A549 (cell line): ENCODE data around the gene ZNF438. TPM values are rescaled to one million over a fixed set of nuclear protein-coding genes. Genes with fewer than 3 reads are reported as not detected.

ENCODE experiments used
- ATAC-seq, 2 experiments: fragments of 200-7000 bp in 1 of 2; fragments of >200 bp in 1 of 2; cut with Nextera tagmentation in 1 of 2; cut with Tn5 transposase in 1 of 2; 3 replicates each; pipeline versions ENCODE4 v1.8.0 to v1.9.1; 2018 to 2020; ENCODE audit warnings: mild to moderate bottlenecking in 1 of 2, moderate library complexity in 1 of 2
- CTCF ChIA-PET: fragments of 300-600 bp; sonication (Branson Sonifier 250); formaldehyde crosslinking; extraction: SDS; loops from one replicate; lab custom pipeline; 2021; ENCODE audit warnings: antibody characterized with exemption, inconsistent platforms; lab: Yijun Ruan, JAX
- POLR2A ChIA-PET: fragments of 350-600 bp; formaldehyde crosslinking; extraction: SDS; loops from one replicate; lab custom pipeline; 2021; ENCODE audit warnings: antibody characterized with exemption, inconsistent platforms; lab: Yijun Ruan, JAX
- DNase-seq, 2 experiments: peaks; one replicate each; pipeline versions ENCODE4 v3.0.0 to v3.0.0-alpha.2; 2011 to 2016; ENCODE audit warnings: low read depth in 1 of 2, low spot score in 1 of 2
- FAIRE-seq: peaks from 2 replicates; lab custom pipeline; 2011; peaks lifted over from hg19 to GRCh38; lab: Jason Lieb, UNC
- H3K27ac ChIP-seq, 2 experiments: fragments of >200 bp; sonication (Bioruptor Twin); formaldehyde crosslinking; 3 replicates each; pipeline ENCODE4 v1.5.1; 2016 to 2017
- H3K4me1 ChIP-seq: fragments of >200 bp; sonication (Bioruptor Twin); formaldehyde crosslinking; 3 replicates; pipeline ENCODE4 v1.6.1; 2016
- H3K4me2 ChIP-seq: fragments of >200 bp; sonication (Bioruptor Twin); formaldehyde crosslinking; 3 replicates; pipeline ENCODE4 v1.6.1; 2016
- H3K4me3 ChIP-seq: fragments of >200 bp; sonication (Bioruptor Twin); formaldehyde crosslinking; 3 replicates; pipeline ENCODE4 v1.5.1; 2016
- H3K9me3 ChIP-seq: fragments of >200 bp; sonication (Bioruptor Twin); formaldehyde crosslinking; 3 replicates; pipeline ENCODE4 v1.6.1; 2016
- CBX2 ChIP-seq: fragments of 200-600 bp; sonication (generic); IDR thresholded peaks from 2 replicates; pipeline ENCODE4 v1.6.1; 2016; ENCODE audit warnings: low read depth, mild to moderate bottlenecking, borderline replicate concordance
- CEBPB ChIP-seq, 2 experiments: fragments of >200 bp in 1 of 2; sonication (Bioruptor Twin) in 1 of 2; formaldehyde crosslinking in 1 of 2; IDR thresholded peaks; 2 replicates each; pipeline ENCODE4 v1.6.1; 2012 to 2016
- CHD2 ChIP-seq: fragments of 150-350 bp; IDR thresholded peaks from 2 replicates; pipeline ENCODE4 v1.6.1; 2014; ENCODE audit warnings: low read length; ENCODE audit not compliant: partially characterized antibody
- CHD4 ChIP-seq: fragments of 200-600 bp; sonication (generic); IDR thresholded peaks from 2 replicates; pipeline ENCODE4 v1.6.1; 2016; ENCODE audit warnings: antibody characterized with exemption, mild to moderate bottlenecking, borderline replicate concordance
- ESRRA ChIP-seq: fragments of 150-350 bp; IDR thresholded peaks from 2 replicates; pipeline ENCODE4 v1.6.1; 2014; ENCODE audit warnings: mild to moderate bottlenecking, low read length, borderline replicate concordance
- GATA3 ChIP-seq: IDR thresholded peaks from 2 replicates; pipeline ENCODE4 v1.6.1; 2012; ENCODE audit warnings: borderline replicate concordance
- HDAC2 ChIP-seq: fragments of 200-600 bp; sonication (generic); IDR thresholded peaks from 2 replicates; pipeline ENCODE4 v1.6.1; 2016
- HOXA7 ChIP-seq: fragments of 250-450 bp; sonication (Bioruptor Pico); IDR thresholded peaks from 2 replicates; pipeline ENCODE4 v1.5.0; 2020; ENCODE audit warnings: mild to moderate bottlenecking, moderate library complexity
- HOXB5 ChIP-seq: fragments of 250-450 bp; sonication (Bioruptor Pico); IDR thresholded peaks from 2 replicates; pipeline ENCODE4 v1.5.0; 2020; ENCODE audit warnings: mild to moderate bottlenecking, moderate library complexity
- JUN ChIP-seq, 2 experiments: fragments of >200 bp; sonication (Bioruptor Twin); formaldehyde crosslinking; IDR thresholded peaks; 2 replicates in 1 of 2; 3 replicates in 1 of 2; pipeline ENCODE4 v1.6.1; 2016 to 2017
- JUNB ChIP-seq: fragments of >200 bp; sonication (Bioruptor Twin); formaldehyde crosslinking; IDR thresholded peaks from 2 replicates; pipeline ENCODE4 v1.6.1; 2016
- MAFK ChIP-seq: fragments of 450-650 bp; IDR thresholded peaks from 2 replicates; pipeline ENCODE4 v1.6.1; 2014; ENCODE audit not compliant: partially characterized antibody
- MAZ ChIP-seq: fragments of 150-350 bp; IDR thresholded peaks from 2 replicates; pipeline ENCODE4 v1.6.1; 2014; ENCODE audit warnings: antibody characterized with exemption, low read depth, low read length, borderline replicate concordance
- NPAS2 ChIP-seq: fragments of 250-450 bp; sonication (Bioruptor Pico); IDR thresholded peaks from 2 replicates; pipeline ENCODE4 v1.8.0; 2022; ENCODE audit warnings: mild to moderate bottlenecking, moderate library complexity, borderline replicate concordance
- POLR2A ChIP-seq: IDR thresholded peaks from 2 replicates; pipeline ENCODE4 v1.6.1; 2012; ENCODE audit warnings: mild to moderate bottlenecking, low read length
- POLR2AphosphoS2 ChIP-seq: conservative IDR thresholded peaks from 2 replicates; pipeline ENCODE4 v1.6.1; 2012; ENCODE audit warnings: low read length, improper control_type of control experiment, inconsistent platforms
- RAD21 ChIP-seq, 2 experiments: fragments of >200 bp in 1 of 2; sonication (Bioruptor Twin) in 1 of 2; formaldehyde crosslinking in 1 of 2; IDR thresholded peaks in 1 of 2; conservative IDR thresholded peaks in 1 of 2; 2 replicates in 1 of 2; 3 replicates in 1 of 2; pipeline ENCODE4 v1.6.1; 2012 to 2018; ENCODE audit warnings: inconsistent platforms in 1 of 2
- RARB ChIP-seq: fragments of 250-450 bp; sonication (Bioruptor Pico); IDR thresholded peaks from 2 replicates; pipeline ENCODE4 v1.8.0; 2021; ENCODE audit warnings: mild to moderate bottlenecking, moderate library complexity
- RCOR1 ChIP-seq: fragments of 150-350 bp; IDR thresholded peaks from 2 replicates; pipeline ENCODE4 v1.6.1; 2014; ENCODE audit warnings: antibody characterized with exemption, low read length, low read depth
- ZC3H11A ChIP-seq: fragments of 450-650 bp; IDR thresholded peaks from 2 replicates; pipeline ENCODE4 v1.6.1; 2014; ENCODE audit warnings: antibody characterized with exemption, mild to moderate bottlenecking
- ZFP36 ChIP-seq: fragments of 450-650 bp; IDR thresholded peaks from 2 replicates; pipeline ENCODE4 v1.6.1; 2014; ENCODE audit warnings: borderline replicate concordance; ENCODE audit not compliant: partially characterized antibody
- ZNF302 ChIP-seq: fragments of 250-450 bp; sonication (Bioruptor Pico); IDR thresholded peaks from 2 replicates; pipeline ENCODE4 v1.9.0; 2021; ENCODE audit warnings: inconsistent platforms, mild to moderate bottlenecking, moderate library complexity
- ZSCAN20 ChIP-seq: fragments of 250-450 bp; sonication (Bioruptor Pico); IDR thresholded peaks from 2 replicates; pipeline ENCODE4 v1.8.0; 2022; ENCODE audit warnings: mild to moderate bottlenecking, moderate library complexity
- WGBS: methylation state at CpG from one replicate; pipeline ENCODE4 v1.1.6; 2017; ENCODE audit errors: missing lambda C conversion rate; 5-methylcytosine and 5-hydroxymethylcytosine counted together
- polyA plus RNA-seq, 4 experiments: library from polyadenylated mRNA; depleted of rRNA in 3 of 4; stranded (reverse); fragments of >200 nt; fragmentation: RNase III in 1 of 4; extraction: RNeasy Plus Mini Kit Qiagen cat#74134 plus additional on column Dnase treatment in 1 of 4; gene quantifications; 2 replicates in 3 of 4; 3 replicates in 1 of 4; pipeline ENCODE4 v1.2.3, GENCODE V29; 2011 to 2017
- TF ChIP-seq, protein P1 (sequence below): IDR thresholded peaks from 2 replicates; pipeline ENCODE4 v1.6.1; 2012
- TF ChIP-seq, protein P2 (sequence below): IDR thresholded peaks from 2 replicates; pipeline ENCODE4 v1.6.1; 2012
- TF ChIP-seq, protein P3 (sequence below): fragments of 150-350 bp; IDR thresholded peaks from 2 replicates; pipeline ENCODE4 v1.6.1; 2014; ENCODE audit warnings: low read depth, mild to moderate bottlenecking, low read length
- TF ChIP-seq, protein P4 (sequence below): fragments of 250-450 bp; sonication (Bioruptor Pico); IDR thresholded peaks from 2 replicates; pipeline ENCODE4 v1.5.0; 2021; ENCODE audit warnings: mild to moderate bottlenecking, moderate library complexity, borderline replicate concordance

The ZNF438 gene
- polyA plus RNA-seq, 2 of the 4 experiments (the other 2 are of a cell fraction): 2.2 to 4.5 TPM

DNA sequence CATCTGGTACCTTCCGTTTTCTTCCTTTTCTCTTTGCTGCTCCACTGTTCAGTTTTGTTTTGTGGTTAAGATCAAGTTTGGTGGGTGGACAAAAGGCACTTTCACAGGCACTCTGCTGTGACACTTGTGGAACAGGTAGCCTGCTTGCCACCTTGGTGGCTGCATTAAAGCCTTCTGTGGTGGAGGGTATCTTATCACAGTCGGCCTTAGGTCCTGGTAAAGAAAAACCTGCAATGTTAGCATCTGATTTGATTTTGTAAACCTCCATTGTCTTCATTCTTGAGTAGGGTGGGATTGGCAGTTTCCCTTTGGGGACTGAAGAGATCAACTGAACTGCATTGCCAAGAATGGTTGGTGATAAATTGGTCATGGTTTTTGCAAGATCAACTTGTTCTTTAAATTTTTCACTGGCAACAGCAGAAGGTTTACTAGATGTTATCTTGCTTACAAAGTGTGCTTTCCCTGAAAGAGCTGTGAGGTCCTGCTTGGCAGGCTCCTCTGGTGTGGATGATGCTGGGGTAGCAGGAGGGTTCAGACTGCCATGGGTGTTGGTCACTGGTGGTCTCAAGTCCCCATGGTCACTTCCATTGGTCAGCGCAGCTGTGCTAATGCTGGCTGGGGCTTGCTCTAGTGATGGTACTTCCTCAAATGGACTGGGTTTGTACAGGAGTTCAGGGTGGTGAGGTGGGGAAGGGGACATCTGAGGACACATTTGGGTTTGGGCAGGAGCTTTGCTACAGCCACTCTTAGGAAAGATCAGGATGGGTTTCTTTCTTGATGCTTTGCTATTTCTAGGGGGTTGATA lies 182.2 kb downstream of the ZNF438 start (continued):
- TF ChIP-seq, protein P1, sequence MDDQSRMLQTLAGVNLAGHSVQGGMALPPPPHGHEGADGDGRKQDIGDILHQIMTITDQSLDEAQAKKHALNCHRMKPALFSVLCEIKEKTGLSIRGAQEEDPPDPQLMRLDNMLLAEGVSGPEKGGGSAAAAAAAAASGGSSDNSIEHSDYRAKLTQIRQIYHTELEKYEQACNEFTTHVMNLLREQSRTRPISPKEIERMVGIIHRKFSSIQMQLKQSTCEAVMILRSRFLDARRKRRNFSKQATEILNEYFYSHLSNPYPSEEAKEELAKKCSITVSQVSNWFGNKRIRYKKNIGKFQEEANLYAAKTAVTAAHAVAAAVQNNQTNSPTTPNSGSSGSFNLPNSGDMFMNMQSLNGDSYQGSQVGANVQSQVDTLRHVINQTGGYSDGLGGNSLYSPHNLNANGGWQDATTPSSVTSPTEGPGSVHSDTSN: no peak
- TF ChIP-seq POLR2A (no peak), HOXB5 (CRISPR knock-in tag) (no peak), CHD2 (no peak)
- TF ChIP-seq, protein P2, sequence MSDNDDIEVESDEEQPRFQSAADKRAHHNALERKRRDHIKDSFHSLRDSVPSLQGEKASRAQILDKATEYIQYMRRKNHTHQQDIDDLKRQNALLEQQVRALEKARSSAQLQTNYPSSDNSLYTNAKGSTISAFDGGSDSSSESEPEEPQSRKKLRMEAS: no peak

DNA sequence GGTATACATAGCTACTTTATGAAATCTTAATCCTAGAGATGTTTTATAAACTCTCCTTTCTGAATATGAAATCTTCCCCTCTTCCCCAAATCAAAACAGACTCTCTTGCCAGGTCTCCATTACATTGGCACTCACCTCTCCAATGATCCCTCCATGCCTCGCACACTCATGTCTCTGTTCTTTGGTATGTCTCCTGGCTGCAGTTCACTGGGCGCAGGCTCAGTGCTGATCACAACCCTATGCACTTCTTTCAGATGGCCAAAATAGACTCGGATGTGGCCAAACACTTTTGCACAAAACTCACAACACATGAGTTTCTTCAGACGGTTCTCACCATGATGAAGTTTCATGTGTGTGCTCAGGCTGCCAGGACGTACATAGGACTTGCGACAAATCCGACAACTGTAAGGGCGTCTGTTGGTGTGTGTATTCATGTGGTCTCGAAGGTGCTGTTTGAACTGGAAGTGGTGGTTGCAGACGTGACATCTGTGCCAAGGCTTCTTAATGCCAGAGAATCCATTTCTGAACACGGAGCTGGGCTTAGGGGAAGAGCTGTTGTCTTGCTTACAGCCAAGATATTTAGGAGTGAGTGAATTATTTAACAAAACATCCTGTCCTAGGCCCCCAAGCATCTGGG lies 183.2 kb downstream of the ZNF438 start:
- WGBS: 82% methylated on average over 11 of the region's 11 CpGs
- no peak for FAIRE-seq
- H3K9me3 ChIP-seq: no peaks in the 10 kb centered on the region
- POLR2A ChIA-PET: no interaction called here
- TF ChIP-seq CBX2: no peak
- no peak for TF ChIP-seq HOXA7 (CRISPR knock-in tag)
- TF ChIP-seq ZFP36: no peak
- no peak for TF ChIP-seq ESRRA
- no peak for TF ChIP-seq CHD2
- TF ChIP-seq, protein P1: no peak
- TF ChIP-seq ZNF302: no peak
- no peak for TF ChIP-seq RARB (CRISPR knock-in tag)
- TF ChIP-seq MAZ: no peak
- TF ChIP-seq RCOR1: no peak
- TF ChIP-seq NPAS2 (CRISPR knock-in tag): no peak
- TF ChIP-seq, protein P3, sequence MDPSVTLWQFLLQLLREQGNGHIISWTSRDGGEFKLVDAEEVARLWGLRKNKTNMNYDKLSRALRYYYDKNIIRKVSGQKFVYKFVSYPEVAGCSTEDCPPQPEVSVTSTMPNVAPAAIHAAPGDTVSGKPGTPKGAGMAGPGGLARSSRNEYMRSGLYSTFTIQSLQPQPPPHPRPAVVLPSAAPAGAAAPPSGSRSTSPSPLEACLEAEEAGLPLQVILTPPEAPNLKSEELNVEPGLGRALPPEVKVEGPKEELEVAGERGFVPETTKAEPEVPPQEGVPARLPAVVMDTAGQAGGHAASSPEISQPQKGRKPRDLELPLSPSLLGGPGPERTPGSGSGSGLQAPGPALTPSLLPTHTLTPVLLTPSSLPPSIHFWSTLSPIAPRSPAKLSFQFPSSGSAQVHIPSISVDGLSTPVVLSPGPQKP: no peak
- TF ChIP-seq, protein P4, sequence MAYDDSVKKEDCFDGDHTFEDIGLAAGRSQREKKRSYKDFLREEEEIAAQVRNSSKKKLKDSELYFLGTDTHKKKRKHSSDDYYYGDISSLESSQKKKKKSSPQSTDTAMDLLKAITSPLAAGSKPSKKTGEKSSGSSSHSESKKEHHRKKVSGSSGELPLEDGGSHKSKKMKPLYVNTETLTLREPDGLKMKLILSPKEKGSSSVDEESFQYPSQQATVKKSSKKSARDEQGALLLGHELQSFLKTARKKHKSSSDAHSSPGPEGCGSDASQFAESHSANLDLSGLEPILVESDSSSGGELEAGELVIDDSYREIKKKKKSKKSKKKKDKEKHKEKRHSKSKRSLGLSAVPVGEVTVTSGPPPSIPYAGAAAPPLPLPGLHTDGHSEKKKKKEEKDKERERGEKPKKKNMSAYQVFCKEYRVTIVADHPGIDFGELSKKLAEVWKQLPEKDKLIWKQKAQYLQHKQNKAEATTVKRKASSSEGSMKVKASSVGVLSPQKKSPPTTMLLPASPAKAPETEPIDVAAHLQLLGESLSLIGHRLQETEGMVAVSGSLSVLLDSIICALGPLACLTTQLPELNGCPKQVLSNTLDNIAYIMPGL (CRISPR knock-in tag): no peak
- no peak for TF ChIP-seq ZSCAN20 (CRISPR knock-in tag)
- TF ChIP-seq JUNB: no peak
- TF ChIP-seq, all 56 proteins: peak for 0
- CTCF ChIA-PET: interaction anchor here (1.4 kb wide), 1 partner anchor 66 kb away, joined by 4 read pairs; no protein-coding TSS in a partner anchor
- H3K4me3 ChIP-seq: no peak overlapping the region
- no peak for ATAC-seq
- DNase-seq: no peak
- H3K4me1 ChIP-seq: no peaks in the 10 kb centered on the region
- no peak overlapping the region for H3K4me2 ChIP-seq
- H3K27ac ChIP-seq: no peak overlapping the region

DNA sequence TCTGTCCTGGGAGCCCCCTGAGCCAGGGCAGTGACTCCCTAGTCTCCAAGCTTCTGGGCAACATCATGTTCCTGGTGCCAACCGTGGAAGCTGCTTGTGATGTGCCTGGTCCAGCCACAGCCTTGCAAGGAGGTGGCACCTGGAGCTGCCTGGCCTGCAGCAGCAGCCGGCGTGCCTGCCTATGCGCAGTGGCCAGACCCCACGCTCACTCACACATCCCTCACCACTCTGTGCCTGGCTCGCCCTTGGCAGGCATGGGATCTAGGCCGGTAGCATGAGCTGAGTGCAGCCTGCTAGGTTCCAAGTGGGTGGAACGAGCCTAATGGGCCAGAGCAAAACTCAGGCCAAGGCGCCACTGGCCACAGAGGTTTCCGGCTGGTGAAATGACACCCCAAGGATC lies 184.0 kb downstream of the ZNF438 start:
- FAIRE-seq: no peak
- 86% methylated on average over 9 of the region's 10 CpGs for WGBS
- ChIA-PET CTCF (interaction anchor here (1.4 kb wide), 1 partner anchor 65 kb away, joined by 4 read pairs; no protein-coding TSS in a partner anchor), POLR2A (no interaction called here)
- H3K4me3 ChIP-seq: no peak overlapping the region
- no peaks in the 10 kb centered on the region for H3K9me3 ChIP-seq
- no peak overlapping the region for H3K4me2 ChIP-seq
- no peak for ATAC-seq
- no peaks in the 10 kb centered on the region for H3K4me1 ChIP-seq
- DNase-seq: no peak
- no peak overlapping the region for H3K27ac ChIP-seq
- no peak for TF ChIP-seq ZC3H11A
- TF ChIP-seq, protein P2: no peak
- no peak for TF ChIP-seq CHD4
- TF ChIP-seq GATA3: no peak
- TF ChIP-seq MAFK: no peak
- TF ChIP-seq HDAC2: no peak
- TF ChIP-seq JUN (IDR thresholded peaks at IDR 0.05): no peak
- no peak for TF ChIP-seq RARB (CRISPR knock-in tag)
- TF ChIP-seq RAD21 (conservative IDR thresholded peaks at IDR 0.05 in 1 of 2, IDR thresholded peaks at IDR 0.05 in 1 of 2): no peak
- no peak for TF ChIP-seq CEBPB (IDR thresholded peaks at IDR 0.05)
- no peak for TF ChIP-seq POLR2AphosphoS2
